GM19467 (cell line): Measurements from ENCODE around the gene THSD1.

Experiments
- ATAC-seq: cut with Tn5 transposase; IDR thresholded peaks from one replicate; pipeline ENCODE4 v1.9.1; 2021; ENCODE audit warnings: mild to moderate bottlenecking, moderate library complexity; ENCODE audit not compliant: unreplicated experiment

The THSD1 gene, protein sequence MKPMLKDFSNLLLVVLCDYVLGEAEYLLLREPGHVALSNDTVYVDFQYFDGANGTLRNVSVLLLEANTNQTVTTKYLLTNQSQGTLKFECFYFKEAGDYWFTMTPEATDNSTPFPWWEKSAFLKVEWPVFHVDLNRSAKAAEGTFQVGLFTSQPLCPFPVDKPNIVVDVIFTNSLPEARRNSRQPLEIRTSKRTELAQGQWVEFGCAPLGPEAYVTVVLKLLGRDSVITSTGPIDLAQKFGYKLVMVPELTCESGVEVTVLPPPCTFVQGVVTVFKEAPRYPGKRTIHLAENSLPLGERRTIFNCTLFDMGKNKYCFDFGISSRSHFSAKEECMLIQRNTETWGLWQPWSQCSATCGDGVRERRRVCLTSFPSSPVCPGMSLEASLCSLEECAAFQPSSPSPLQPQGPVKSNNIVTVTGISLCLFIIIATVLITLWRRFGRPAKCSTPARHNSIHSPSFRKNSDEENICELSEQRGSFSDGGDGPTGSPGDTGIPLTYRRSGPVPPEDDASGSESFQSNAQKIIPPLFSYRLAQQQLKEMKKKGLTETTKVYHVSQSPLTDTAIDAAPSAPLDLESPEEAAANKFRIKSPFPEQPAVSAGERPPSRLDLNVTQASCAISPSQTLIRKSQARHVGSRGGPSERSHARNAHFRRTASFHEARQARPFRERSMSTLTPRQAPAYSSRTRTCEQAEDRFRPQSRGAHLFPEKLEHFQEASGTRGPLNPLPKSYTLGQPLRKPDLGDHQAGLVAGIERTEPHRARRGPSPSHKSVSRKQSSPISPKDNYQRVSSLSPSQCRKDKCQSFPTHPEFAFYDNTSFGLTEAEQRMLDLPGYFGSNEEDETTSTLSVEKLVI

DNA sequence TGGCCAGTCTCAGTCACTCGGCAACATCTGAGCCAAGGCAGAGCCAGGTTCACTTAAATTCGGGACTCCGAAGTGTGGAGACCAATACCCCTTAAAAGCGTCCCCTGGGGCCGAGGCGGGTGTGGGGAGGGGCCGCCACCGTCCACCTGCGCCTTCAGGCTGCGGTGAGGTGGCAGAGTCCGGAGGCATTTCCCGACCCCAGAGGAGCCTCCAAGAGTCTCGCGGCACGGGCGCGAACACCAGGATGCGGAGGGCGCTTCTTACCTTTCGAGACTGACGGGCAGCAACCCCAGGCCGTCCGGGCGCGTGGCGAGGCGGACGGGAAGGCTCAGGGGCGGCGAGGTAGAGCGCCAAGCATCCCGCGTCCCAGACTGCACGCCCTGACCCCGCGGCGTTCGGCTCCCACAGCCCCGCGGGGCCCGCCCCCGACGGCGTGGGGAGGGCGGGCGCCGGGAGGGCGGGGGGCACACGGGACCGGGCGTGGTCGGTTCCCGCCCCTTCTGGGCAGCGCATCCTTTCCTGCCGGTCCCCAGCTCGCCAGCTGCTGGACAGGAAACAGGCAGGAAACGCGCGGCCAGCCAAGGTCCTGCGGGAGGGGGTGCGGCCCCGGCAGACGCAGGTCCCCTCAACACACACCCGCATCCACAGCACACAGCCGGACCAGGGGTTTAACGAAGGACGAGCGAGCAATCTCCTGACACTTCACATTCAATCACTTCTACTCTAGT lies at the start of gene THSD1:
TSS of gene THSD1 (minus strand) at position 406 of the 728 bp plus-strand sequence. CDS start 3,572 bp downstream, outside the sequence.
- no peak for ATAC-seq

DNA sequence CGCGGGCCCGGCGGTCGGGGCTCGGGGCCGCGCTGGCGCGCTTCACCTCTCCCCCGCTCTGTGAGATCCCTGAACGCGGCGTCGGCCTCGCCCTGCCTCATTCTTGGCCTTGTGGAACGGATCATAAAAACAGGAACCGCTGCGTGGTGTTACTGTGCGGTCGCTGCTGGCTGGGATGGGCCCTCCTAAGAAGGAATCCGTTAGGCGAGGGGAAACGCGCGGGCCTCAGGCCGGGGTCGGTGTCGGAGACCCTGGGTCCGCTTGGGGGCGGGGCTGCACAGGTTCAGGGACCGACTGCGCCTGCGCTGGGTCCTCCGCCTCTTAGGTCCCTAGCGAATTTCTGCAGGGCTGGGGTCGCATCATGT lies 49.7 kb upstream of the THSD1 start:
- peak; percentile 26 for ATAC-seq

DNA sequence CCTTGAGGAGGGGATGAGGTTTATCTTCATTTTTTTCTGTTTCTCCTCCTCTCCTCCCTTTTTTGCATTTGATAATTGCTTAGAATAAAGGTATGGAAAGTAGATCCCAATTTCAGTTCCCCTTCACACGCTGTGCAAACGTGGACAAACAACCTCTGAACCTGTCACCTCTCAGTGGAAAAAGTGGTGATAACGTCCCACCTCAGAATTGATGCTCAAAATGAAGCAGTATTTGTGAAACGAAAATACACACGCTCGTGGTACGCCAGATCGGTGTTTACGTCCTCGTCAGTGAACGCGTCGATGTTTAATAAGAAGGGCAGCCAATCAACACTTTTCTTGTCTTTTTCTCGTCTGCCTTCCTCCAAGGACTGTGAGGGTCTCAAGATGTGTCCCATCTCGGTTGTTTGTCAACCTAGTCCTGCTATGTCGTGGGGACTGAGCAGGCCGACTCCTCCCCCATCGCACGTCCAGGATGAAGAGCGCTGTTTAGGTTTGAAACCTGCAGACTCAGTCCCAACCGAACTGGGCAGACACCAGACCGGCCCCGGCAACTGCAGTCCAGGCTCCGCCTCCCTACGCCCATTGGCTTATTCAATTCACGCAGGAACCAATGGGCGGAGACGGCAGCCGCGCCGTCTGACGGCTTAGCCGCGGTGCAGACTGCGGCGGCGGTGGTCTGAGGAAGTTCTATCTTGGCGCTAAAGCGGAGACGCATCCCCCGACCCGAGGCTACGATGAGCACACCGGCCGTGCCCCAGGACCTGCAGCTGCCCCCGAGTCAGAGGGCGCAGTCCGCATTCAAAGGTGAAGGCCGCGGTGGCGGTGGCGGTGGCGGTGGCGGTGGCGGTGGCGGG lies 49.1 kb upstream of the THSD1 start, which contains the start of gene CKAP2:
TSS of gene CKAP2 (plus strand) at position 659 of the 857 bp plus-strand sequence. CDS start at position 738, 79 bp downstream.
- ATAC-seq, result peak; percentile 74

DNA sequence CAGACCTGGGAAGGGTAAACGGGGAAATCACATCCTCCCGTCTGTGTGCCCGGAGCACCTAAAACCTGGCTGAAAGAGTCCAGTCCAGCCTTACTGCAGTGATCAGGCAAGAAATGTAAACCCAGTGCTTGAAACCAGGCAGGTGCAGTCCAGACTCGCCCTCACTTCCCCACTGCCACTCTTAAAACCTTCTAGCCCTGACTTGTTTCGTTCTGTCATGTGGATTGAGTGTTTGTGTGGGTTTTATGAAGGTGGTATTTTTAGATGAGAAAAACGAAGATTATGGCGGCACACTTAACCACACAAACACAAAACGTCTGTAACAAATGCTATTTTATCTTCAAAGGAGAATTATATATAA lies 48.5 kb upstream of the THSD1 start:
- peak; percentile 24 for ATAC-seq

DNA sequence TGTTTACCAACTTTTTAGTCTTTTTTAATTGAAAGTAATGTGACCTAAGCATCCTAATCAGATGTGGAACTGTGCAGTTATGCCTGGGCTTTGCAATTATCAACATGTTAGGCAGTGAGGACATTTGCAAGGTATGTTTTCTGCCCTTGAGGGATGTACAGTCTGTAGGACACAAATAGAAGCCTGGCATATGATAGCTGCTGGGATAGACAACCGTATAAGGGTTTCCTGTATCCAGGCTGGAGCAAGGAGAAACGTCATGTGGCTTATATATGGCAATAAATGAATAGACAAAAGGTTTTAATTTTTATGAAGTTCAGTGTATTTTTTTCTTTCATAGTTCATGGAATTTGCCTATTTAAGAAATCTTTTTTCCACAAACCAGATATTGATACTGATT lies 46.5 kb upstream of the THSD1 start:
- no peak for ATAC-seq

DNA sequence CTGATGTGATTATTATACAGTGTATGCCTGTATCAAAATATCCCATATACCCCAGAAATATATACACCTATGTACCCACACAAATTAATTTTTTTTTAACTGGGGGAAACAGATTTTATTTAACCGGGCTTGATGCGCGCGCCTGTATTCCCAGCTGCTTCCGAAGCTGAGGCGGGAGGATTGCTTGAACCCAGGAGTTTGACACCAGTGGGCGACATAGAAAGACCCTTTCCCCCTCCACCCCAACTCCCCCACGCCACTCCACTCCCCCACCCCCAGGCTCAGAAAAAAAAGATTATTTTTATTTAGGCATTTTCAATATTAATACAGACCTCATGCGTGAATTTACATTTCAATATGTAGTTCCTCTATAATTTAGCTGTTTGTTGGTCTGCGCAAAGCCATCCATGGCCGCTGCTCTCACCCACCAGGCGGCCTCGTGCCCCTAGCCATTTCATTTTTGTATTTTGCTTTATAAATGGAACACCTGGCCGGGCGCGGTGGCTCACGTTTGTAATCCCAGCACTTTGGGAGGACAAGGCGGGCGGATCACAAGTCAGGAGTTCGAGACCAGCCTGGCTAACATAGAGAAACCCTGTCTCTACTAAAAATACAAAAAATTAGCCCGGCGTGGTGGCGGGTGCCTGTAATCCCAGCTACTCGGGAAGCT lies 45.3 kb upstream of the THSD1 start:
- ATAC-seq, result no peak

DNA sequence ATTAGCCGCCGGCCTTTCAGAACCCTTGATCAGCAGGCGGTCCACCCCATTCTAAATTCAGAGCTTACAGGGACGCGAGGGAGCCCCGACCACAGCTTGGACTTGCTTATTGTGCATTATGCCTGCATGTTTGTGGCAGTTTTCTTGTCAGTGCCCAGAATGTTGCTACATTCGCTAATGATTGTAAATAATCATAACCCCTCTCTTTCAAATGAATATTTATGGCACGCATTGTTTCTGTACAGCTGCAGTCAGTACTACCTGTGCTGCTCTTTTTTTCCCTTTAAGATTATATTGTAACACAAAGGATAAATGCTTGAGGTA lies 44.8 kb upstream of the THSD1 start:
- ATAC-seq, result no peak

DNA sequence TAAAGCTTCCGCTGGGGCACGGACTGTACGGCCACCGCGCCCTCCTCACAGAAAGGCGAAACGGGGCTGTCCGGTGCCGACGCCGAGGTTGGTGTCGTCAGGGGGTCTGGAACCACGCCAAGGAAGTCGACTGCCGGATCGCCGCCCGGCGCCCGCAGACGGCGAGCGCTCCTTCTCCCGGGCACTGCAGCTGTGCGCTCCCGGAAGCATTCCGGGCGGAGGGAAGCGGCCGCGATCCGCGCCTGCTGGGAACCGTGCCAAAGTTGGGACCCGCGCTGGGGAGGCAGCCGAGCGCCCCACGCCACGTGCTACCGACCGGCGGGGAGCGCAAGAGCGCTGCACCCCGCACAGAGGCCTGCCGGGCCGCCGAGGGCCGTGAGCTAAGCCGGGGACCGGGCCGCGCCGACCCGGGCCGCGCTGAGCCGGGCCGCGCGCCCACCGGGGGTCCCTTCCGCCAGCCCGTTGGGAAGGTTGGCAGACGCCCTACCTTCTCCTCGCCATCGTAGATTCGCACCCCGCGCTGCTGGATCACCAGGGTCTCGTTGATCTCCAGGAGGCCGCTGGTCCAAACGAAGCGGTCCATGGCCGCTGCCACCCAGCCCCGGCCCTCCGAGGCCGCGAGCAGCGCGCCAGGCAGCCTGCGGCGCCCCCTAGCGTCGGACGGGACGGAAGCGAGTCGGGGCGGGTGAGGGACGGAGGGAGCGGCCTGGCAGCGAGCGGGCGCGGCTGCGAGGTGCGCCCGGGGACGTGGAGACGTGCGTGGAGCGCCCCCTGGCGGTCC lies 44.2 kb upstream of the THSD1 start, which contains the start of gene VPS36:
TSS of gene VPS36 (minus strand) at position 623 of the 781 bp plus-strand sequence. CDS start at position 583, 40 bp downstream.
- peak; percentile 68 for ATAC-seq

DNA sequence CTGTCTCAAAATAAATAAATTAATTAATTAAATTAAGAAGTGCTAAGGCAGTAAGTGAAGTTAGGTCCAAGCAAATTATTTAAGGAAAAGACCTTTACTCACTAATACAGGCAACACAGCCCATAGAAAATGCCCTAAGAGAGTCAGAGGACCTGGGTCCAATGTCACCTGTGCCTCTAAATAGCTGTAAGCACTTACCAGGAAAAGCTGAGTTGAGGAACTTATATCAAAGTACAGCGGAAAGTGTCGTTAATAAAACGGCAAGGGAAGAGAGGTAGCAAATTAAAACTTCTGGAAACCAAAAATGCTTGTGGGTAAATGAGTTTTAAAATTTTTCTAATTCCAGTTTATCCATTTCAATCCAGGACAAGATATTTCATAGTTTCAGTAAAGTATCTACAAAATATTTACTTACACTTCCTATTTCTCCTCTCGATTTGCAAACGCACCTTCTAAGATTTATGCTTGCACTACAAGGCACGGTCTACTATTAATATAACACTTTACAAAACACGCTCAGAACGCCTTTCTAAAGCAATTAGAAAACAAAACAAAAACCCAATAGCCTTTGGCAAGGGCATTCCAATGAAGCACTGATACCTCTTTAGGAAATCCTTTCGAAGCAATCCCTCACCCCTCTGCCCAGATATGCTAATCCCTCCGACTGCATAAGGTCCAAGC lies 43.5 kb upstream of the THSD1 start:
- ATAC-seq, result no peak

DNA sequence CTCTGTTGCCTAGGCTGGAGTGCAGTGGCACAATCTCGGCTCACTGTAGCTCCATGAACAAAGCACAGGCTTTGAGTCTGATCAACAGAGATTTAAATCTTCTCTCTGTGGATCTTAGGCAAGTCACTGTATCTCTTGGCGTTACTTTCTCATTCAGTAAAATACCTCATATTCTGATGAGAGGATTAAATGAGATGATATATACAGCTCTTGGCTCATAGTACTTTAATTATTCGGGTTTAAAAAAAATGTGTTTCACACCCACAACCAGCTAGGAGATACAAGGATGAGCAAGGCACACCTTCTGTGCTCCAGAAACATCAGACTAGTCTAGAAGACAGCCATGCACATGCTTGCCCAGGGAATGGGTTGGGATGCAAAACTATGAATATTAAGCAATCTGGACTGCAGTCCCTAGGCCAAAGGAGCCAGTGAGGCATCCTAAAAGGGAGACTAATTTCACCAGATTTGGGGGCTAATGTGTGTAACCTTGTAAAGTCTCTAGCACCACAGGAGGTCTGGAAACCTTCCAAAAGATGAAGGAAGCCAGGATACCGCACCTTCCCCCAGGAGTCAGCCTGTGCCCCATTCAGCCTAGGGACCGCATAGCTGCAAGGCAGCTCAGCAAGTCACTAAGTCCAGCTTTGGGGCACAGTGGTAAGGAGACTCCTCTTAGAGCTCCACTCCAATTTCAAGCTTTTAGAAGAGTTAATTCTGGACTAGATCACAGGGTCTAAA lies 42.0 kb upstream of the THSD1 start:
- no peak for ATAC-seq

DNA sequence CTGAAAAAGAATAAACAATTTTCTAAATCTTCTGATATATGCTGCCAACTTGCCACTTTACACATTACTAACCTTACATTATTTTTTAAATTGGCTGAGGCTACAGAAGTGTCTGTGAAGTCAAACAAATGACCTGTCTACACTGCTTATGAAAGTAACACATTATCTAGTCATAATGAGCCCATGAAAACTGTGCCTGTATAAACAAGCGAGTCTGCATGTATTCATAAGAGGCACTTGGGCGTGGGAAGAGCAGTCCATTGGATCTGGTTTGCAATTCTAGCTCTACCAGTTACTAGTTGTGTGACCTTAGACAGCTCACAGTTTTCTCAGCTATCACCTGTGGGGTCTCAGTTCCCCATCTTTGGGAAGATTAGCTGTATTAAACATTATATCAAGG lies 41.4 kb upstream of the THSD1 start:
- no peak for ATAC-seq

DNA sequence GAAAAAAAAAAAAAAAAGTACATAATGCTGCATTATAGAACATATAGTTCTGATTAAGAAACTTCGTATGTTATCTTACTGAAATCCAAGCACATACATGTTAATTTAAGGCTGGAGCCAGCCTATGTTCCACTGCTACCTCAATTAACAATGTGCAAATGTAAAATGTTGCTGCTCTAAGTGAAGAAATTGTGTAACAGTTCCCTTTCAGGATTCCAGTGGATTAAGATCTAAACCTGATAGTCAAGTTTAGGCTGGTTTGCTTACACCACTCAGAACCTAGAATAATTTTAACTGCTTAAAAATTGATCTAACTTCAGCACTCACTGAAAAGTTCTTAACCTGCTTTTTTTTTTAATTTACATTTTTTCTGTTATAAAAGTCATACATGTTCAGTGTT lies 40.3 kb upstream of the THSD1 start:
- no peak for ATAC-seq

DNA sequence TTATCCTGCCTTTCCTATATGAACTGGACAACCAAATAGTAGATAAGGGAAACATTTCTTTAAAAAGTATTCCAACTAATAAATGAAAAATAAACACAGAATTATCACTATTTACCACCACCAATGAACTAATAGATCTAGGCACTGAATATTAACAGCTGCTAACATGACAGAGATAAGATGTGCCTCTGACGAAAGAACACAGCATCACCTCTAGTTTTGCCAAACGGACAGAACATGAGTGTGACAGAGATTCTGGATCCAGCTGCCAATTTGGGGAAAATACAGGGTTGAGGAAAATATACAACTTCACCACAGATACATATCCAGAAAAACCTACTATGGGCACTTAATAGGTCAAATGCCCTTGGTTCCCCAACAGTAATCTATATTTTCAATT lies 26.5 kb upstream of the THSD1 start:
- no peak for ATAC-seq

DNA sequence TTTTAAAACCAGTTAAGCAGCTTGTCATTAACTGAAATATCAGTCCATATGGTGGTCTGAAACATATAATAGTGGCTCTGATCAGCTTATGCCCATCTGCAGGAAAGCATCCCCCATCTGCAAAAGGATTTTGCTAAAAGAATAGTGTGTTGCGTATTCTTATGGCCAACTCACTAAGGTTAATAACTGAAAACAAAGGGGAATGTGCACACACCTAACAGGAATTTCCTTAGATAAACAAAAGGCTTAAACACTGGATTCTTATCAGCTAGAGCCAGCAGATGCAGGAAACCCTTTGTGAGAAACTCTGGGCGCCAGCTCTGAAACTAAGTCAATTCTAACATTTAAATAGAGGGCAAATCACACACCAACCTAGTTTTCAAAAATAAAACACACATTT lies 22.3 kb upstream of the THSD1 start:
- ATAC-seq, result no peak

DNA sequence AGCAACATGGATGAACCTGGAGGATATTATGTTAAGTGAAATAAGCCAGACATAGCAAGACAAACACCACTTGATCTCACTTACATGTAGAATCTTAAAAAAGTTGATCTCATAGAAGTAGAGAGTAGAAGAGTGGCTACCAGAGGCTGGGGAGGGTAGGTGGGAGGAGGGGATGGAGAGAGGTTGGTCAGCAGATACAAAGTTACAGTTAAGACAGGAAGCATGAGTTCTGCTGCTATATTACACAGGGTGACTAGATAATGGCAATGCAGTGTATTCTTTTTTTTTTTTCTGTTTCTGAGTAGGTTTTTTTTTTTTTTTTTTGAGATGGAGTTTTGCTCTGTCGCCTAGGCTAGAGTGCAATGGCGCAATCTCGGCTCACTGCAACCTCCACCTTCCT lies 15.2 kb upstream of the THSD1 start:
- ATAC-seq, result no peak

DNA sequence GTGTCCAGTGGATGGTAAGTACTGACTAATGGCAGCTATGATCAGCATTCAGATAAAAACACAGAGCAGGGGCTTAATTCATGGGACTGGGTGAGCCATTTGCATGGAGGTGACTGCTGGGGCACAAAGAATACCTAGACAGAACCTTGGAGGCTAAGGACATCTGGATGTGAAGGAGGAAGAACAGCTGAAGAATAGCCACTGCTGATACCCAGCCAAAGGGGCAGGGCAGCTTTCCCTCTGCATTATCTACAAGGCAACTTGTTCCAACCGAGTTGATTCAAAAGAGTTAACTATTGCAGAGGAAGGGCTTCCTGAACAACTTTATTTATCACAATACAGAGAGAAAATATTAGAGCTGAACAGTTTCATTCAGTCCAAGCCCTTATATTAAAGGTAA lies 13.1 kb upstream of the THSD1 start:
- no peak for ATAC-seq

DNA sequence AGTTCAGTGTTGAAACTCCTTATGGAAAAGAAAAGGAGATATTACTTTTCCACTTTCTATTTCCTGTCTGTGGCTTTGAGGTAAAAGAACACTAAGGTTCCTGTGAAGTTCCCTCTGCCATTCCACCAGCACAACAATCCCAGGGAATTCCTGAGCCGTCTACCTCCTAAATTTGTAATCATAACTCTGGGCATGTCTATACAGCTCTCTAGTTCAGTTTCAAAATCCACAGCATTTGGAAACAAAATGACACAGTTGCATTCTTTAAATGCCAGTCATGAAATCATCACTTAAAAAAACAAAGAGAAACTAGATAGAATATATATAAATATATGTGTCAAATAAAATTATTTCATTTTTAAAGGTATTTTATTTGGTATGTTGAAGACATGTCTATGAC lies 9.0 kb upstream of the THSD1 start:
- ATAC-seq, result no peak

DNA sequence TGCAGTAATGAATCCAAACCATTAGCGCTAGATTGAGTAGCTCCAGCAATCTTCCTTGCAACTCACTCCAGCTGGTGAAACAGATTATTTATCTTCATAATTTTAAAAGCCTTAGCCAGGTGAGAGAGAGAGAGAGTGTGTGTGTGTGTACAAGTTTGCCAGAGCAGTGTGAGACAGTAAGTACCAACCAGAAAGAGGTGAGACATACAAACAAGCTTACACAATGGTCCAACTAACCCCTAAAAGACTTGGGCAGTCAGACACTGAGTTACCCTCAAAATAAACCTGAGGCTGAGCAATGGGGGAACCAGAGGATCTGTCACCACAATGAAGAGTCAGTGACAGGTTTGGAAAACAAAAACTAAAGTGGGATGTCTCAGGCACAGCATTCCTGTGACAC lies 8.1 kb upstream of the THSD1 start:
- ATAC-seq, result no peak
